Right lobe of liver (tissue), 6 donors: ENCODE data around the gene SCARF1. TPM values are rescaled to one million over a fixed set of nuclear protein-coding genes. Genes with fewer than 3 reads are reported as not detected.

Experiments used
- ATAC-seq, 4 donors: fragments of 200-7000 bp; cut with Tn5 transposase; one replicate each; pipeline ENCODE4 v1.9.1; 2020; ENCODE audit warnings: mild to moderate bottlenecking in 4 of 4, moderate library complexity in 4 of 4
- DNase-seq, 3 donors: peaks; one replicate each; pipeline ENCODE4 v3.0.0-alpha.2; 2020
- H3K27ac ChIP-seq, 3 donors: fragments of 200-600 bp; one replicate each; pipeline ENCODE4 v1.8.0; 2022
- H3K27me3 ChIP-seq, 2 donors: fragments of 200-600 bp; one replicate each; pipeline ENCODE4 v1.8.0; 2022
- H3K36me3 ChIP-seq, 4 donors: fragments of 200-600 bp; sonication (generic) in 1 of 4; one replicate each; pipeline versions ENCODE4 v1.5.1 to v1.8.0; 2017 to 2022; ENCODE audit warnings: control low read depth in 1 of 4
- H3K4me1 ChIP-seq, 4 donors: fragments of 200-600 bp; sonication (generic) in 1 of 4; one replicate each; pipeline versions ENCODE4 v1.5.1 to v1.8.0; 2017 to 2022; ENCODE audit warnings: control low read depth in 1 of 4
- H3K4me3 ChIP-seq, 3 donors: fragments of 200-600 bp; one replicate each; pipeline ENCODE4 v1.8.0; 2022
- H3K9me3 ChIP-seq, 4 donors: fragments of 200-600 bp; sonication (generic) in 1 of 4; one replicate each; pipeline versions ENCODE4 v1.5.1 to v1.8.0; 2017 to 2022; ENCODE audit warnings: control low read depth in 1 of 4
- CTCF ChIP-seq, 4 donors: fragments of 200-600 bp in 3 of 4; fragments of 450-650 bp in 1 of 4; IDR thresholded peaks; one replicate each; pipeline versions ENCODE4 v1.5.1 to v1.8.0; 2016 to 2022; ENCODE audit warnings: antibody characterized with exemption in 4 of 4, mild to moderate bottlenecking in 2 of 4
- POLR2A ChIP-seq: fragments of 450-650 bp; IDR thresholded peaks from one replicate; pipeline ENCODE4 v1.6.1; 2017; ENCODE audit warnings: antibody characterized with exemption, mild to moderate bottlenecking
- WGBS: methylation state at CpG from one replicate; pipeline ENCODE4 v1.1.6; 2018; ENCODE audit warnings: low coverage, low lambda C conversion rate; ENCODE audit not compliant: insufficient coverage; ENCODE audit errors: missing lambda C conversion rate; 5-methylcytosine and 5-hydroxymethylcytosine counted together
- intact Hi-C, 2 donors: fragments of 100-400 bp; cut with DNase I; formaldehyde crosslinking; loops; one replicate each; pipeline versions ENCODE4 v1.11.2 to v1.14.1; 2022
- total RNA-seq, 6 experiments: library from RNA; depleted of rRNA in 2 of 6; stranded (reverse); fragments of >200 nt in 2 of 6; fragmentation: NEBNext Ultra II Directional in 3 of 6; extraction: Animal tissue kit (Norgen Biotek cat#: 25700) in 3 of 6; gene quantifications; one replicate each; pipeline versions ENCODE4 v1.1.0 to v1.2.4, GENCODE V29; 2016 to 2023
- donor health status: DM: no; HTN: yes; CAD: no.
- donor health status: DM: no; HTN: no; CAD: no.
- donor health status: DM: no; HTN: no; CAD: no.
- donor health status: DM: no; HTN: yes; CAD: no.
- donor health status: DM: no; HTN: yes; CAD: no.

The SCARF1 gene
- total RNA-seq, 6 experiments from 2014 or later, result 6.9 to 16.9 (median 8.4) TPM

- ATAC-seq (peak in 2 of 4 donors; percentile 2), DNase-seq (no peak)
- Histone ChIP-seq H3K9me3 (no peaks in the 10 kb centered on the region), H3K36me3 (peaks cover 0 to 3% (median 1%) of the 10 kb centered on the region in 4 donors), H3K27me3 (no peaks in the 10 kb centered on the region), H3K4me3 (peak overlapping the region; percentile 23 to 54 (median 26)), H3K27ac (peak overlapping the region; percentile 4 to 34 (median 31)), H3K4me1 (peaks cover 0 to 18% (median 8%) of the 10 kb centered on the region in 4 donors)
- intact Hi-C loops, result no loop called here
- WGBS, result 54% methylated on average over 3 of the region's 13 CpGs
- TF ChIP-seq CTCF (IDR thresholded peaks at IDR 0.05), result no peak
- TF ChIP-seq POLR2A, result no peak
These were observed 1.5 kb downstream of the SCARF1 start for GRCh38 chr17:1643999-1644492.

DNA sequence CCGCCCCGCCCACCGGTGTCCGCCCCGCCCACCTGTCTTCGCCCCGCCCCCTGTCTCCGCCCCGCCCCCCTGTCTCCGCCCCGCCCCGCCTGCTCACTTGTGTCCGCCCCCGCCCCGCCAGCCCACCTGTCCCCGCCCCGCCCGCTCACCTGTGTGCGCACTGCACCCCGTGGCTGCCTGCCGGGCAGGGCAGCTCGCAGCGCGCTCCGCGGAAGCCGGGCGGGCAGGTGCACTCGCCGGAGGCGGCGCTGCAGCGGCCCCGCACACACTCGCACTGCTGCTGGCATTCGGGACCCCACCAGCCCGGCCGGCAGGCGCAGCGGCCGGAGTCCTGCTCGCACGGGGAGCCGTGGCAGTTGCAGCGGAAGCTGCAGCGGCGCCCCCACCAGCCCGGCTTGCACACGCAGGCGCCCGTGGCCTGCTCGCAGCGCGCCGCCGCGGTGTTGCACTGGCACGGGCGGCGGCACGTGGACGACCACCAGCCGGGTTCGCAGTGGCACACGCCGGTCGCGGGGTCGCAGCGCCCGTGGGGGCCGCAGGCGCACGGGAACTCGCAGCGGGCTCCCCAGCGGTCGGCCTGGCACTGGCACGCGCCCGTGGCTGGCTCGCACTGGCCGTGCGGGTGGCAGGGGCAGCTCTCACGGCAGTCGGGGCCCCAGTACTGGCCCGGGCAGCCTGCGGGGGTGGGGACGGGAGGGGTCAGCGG lies 2.1 kb downstream of the SCARF1 start:
- Histone ChIP-seq H3K4me3 (peak overlapping the region; percentile 23 to 54 (median 26)), H3K27ac (peak overlapping the region; percentile 4 to 34 (median 31)), H3K9me3 (no peaks in the 10 kb centered on the region), H3K4me1 (peaks cover 0 to 15% (median 7%) of the 10 kb centered on the region in 4 donors), H3K27me3 (no peaks in the 10 kb centered on the region), H3K36me3 (peaks cover 0 to 3% (median 1%) of the 10 kb centered on the region in 4 donors)
- intact Hi-C loops, result no loop called here
- ATAC-seq (peak in 2 of 4 donors; percentile 19 to 36), DNase-seq (peak in 2 of 3 donors; percentile 58 to 71)
- TF ChIP-seq CTCF (IDR thresholded peaks at IDR 0.05) (peak in 1 of 4 donors; percentile 8), POLR2A (peak; percentile 15)
- 10% methylated on average over 17 of the region's 90 CpGs for WGBS

DNA sequence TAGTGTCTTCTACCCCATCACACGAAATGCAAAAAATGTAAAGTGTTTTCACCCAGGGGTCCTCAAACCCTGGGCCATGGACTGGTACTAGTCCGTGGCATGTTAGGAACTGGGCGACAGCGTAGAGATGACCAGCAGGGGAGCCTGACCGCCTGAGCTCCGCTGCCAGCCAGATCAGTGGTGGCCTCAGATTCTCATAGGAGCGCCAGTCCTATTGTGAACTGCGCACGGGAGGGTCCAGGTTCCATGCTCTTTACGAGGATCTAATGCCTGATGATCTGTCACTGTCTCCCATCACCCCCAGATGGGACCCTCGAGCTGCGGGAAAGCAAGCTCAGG lies 4.5 kb downstream of the SCARF1 start:
- ATAC-seq, result no peak
- WGBS, result 71% methylated on average over 4 of the region's 12 CpGs
- TF ChIP-seq CTCF (IDR thresholded peaks at IDR 0.05) (no peak), POLR2A (no peak)
- H3K4me3 ChIP-seq, result no peak overlapping the region
- H3K27ac ChIP-seq, result no peak overlapping the region
- DNase-seq, result no peak
- peaks cover 0 to 10% (median 3%) of the 10 kb centered on the region in 4 donors for H3K4me1 ChIP-seq
- intact Hi-C loops, result no loop called here
- no peaks in the 10 kb centered on the region for H3K9me3 ChIP-seq
- no peaks in the 10 kb centered on the region for H3K27me3 ChIP-seq
- H3K36me3 ChIP-seq, result peaks cover 0 to 7% (median 3%) of the 10 kb centered on the region in 4 donors

GRCh38 chr17:1640329-1641064 lies 5.0 kb downstream of the SCARF1 start:
- Histone ChIP-seq H3K27ac (no peak overlapping the region), H3K4me3 (no peak overlapping the region), H3K27me3 (no peaks in the 10 kb centered on the region), H3K9me3 (no peaks in the 10 kb centered on the region), H3K4me1 (peaks cover 0 to 10% (median 3%) of the 10 kb centered on the region in 4 donors), H3K36me3 (peaks cover 0 to 12% (median 3%) of the 10 kb centered on the region in 4 donors)
- ATAC-seq, result peak in 2 of 4 donors; percentile 3 to 10
- WGBS, result 81% methylated on average over 6 of the region's 23 CpGs
- no peak for DNase-seq
- intact Hi-C loops, result no loop called here
- TF ChIP-seq POLR2A, result no peak
- no peak for TF ChIP-seq CTCF (IDR thresholded peaks at IDR 0.05)
